ENCODE data around the gene MBD3L3. TPM values are rescaled to one million over a fixed set of nuclear protein-coding genes. Genes with fewer than 3 reads are reported as not detected.
"Not testable (repeated sequence)": the region's sequence is repeated elsewhere in the genome, so short reads cannot be mapped to it uniquely, and the experiment has no call there.

MBD3L3 gene
- total RNA-seq, 1 donor from 2014 or later = not detected

GRCh38 chr19:7054635-7055368, 3.7 kb downstream of the MBD3L3 start:
- H3K4me3 Mint-ChIP-seq (ENCODE audit: unreplicated experiment); H3K4me1 Mint-ChIP-seq (ENCODE audit: unreplicated experiment); H3K9me3 Mint-ChIP-seq (ENCODE audit: unreplicated experiment); DNase-seq (ENCODE audit: extremely low spot score, unreplicated experiment); H3K27ac Mint-ChIP-seq (ENCODE audit: unreplicated experiment); H3K36me3 Mint-ChIP-seq (ENCODE audit: unreplicated experiment); H3K27me3 Mint-ChIP-seq (ENCODE audit: unreplicated experiment): not testable (repeated sequence)

GRCh38 chr19:7052896-7053295, 5.6 kb downstream of the MBD3L3 start:
- H3K27ac Mint-ChIP-seq (ENCODE audit: unreplicated experiment); DNase-seq (ENCODE audit: extremely low spot score, unreplicated experiment); H3K9me3 Mint-ChIP-seq (ENCODE audit: unreplicated experiment); H3K4me1 Mint-ChIP-seq (ENCODE audit: unreplicated experiment); H3K36me3 Mint-ChIP-seq (ENCODE audit: unreplicated experiment); H3K4me3 Mint-ChIP-seq (ENCODE audit: unreplicated experiment); H3K27me3 Mint-ChIP-seq (ENCODE audit: unreplicated experiment): not testable (repeated sequence)

- not testable (repeated sequence) for H3K36me3 Mint-ChIP-seq (ENCODE audit: unreplicated experiment); H3K4me1 Mint-ChIP-seq (ENCODE audit: unreplicated experiment); H3K9me3 Mint-ChIP-seq (ENCODE audit: unreplicated experiment); H3K27ac Mint-ChIP-seq (ENCODE audit: unreplicated experiment); DNase-seq (ENCODE audit: extremely low spot score, unreplicated experiment); H3K27me3 Mint-ChIP-seq (ENCODE audit: unreplicated experiment); H3K4me3 Mint-ChIP-seq (ENCODE audit: unreplicated experiment)
Measured at GRCh38 chr19:7051421-7051820, 7.1 kb downstream of the MBD3L3 start.

- not testable (repeated sequence) for H3K27me3 Mint-ChIP-seq (ENCODE audit: unreplicated experiment); H3K4me3 Mint-ChIP-seq (ENCODE audit: unreplicated experiment); H3K9me3 Mint-ChIP-seq (ENCODE audit: unreplicated experiment); DNase-seq (ENCODE audit: extremely low spot score, unreplicated experiment); H3K4me1 Mint-ChIP-seq (ENCODE audit: unreplicated experiment); H3K27ac Mint-ChIP-seq (ENCODE audit: unreplicated experiment); H3K36me3 Mint-ChIP-seq (ENCODE audit: unreplicated experiment)
Measured at GRCh38 chr19:7049021-7049420, 9.5 kb downstream of the MBD3L3 start, which contains the start of gene MBD3L2. TSS of gene MBD3L2 (plus strand) at chr19:7049321. CDS start at chr19:7049374, 53 bp downstream.

GRCh38 chr19:7041563-7041962, 16.9 kb downstream of the MBD3L3 start:
- not testable (repeated sequence) for H3K4me3 Mint-ChIP-seq (ENCODE audit: unreplicated experiment); H3K36me3 Mint-ChIP-seq (ENCODE audit: unreplicated experiment); H3K9me3 Mint-ChIP-seq (ENCODE audit: unreplicated experiment); DNase-seq (ENCODE audit: extremely low spot score, unreplicated experiment); H3K27ac Mint-ChIP-seq (ENCODE audit: unreplicated experiment); H3K4me1 Mint-ChIP-seq (ENCODE audit: unreplicated experiment); H3K27me3 Mint-ChIP-seq (ENCODE audit: unreplicated experiment)

GRCh38 chr19:7040079-7040478, 18.4 kb downstream of the MBD3L3 start, which contains the start of gene MBD3L4:
TSS of gene MBD3L4 (minus strand) at chr19:7040179. CDS start at chr19:7040144, 35 bp downstream.
- not testable (repeated sequence) for H3K27ac Mint-ChIP-seq (ENCODE audit: unreplicated experiment); H3K4me3 Mint-ChIP-seq (ENCODE audit: unreplicated experiment); H3K4me1 Mint-ChIP-seq (ENCODE audit: unreplicated experiment); H3K9me3 Mint-ChIP-seq (ENCODE audit: unreplicated experiment); H3K36me3 Mint-ChIP-seq (ENCODE audit: unreplicated experiment); DNase-seq (ENCODE audit: extremely low spot score, unreplicated experiment); H3K27me3 Mint-ChIP-seq (ENCODE audit: unreplicated experiment)

- not testable (repeated sequence) for H3K4me3 Mint-ChIP-seq (ENCODE audit: unreplicated experiment); H3K27me3 Mint-ChIP-seq (ENCODE audit: unreplicated experiment); H3K4me1 Mint-ChIP-seq (ENCODE audit: unreplicated experiment); DNase-seq (ENCODE audit: extremely low spot score, unreplicated experiment); H3K27ac Mint-ChIP-seq (ENCODE audit: unreplicated experiment); H3K36me3 Mint-ChIP-seq (ENCODE audit: unreplicated experiment); H3K9me3 Mint-ChIP-seq (ENCODE audit: unreplicated experiment)
Measured at GRCh38 chr19:7030278-7030677, 28.2 kb downstream of the MBD3L3 start, which contains the start of gene MBD3L5. TSS of gene MBD3L5 (plus strand) at chr19:7030578. CDS start at chr19:7030612, 34 bp downstream.

- not testable (repeated sequence) for H3K4me1 Mint-ChIP-seq (ENCODE audit: unreplicated experiment); H3K27ac Mint-ChIP-seq (ENCODE audit: unreplicated experiment); H3K36me3 Mint-ChIP-seq (ENCODE audit: unreplicated experiment); H3K9me3 Mint-ChIP-seq (ENCODE audit: unreplicated experiment); DNase-seq (ENCODE audit: extremely low spot score, unreplicated experiment); H3K4me3 Mint-ChIP-seq (ENCODE audit: unreplicated experiment); H3K27me3 Mint-ChIP-seq (ENCODE audit: unreplicated experiment)
Measured at GRCh38 chr19:7028790-7029189, 29.7 kb downstream of the MBD3L3 start.

- H3K4me3 Mint-ChIP-seq (ENCODE audit: unreplicated experiment); H3K36me3 Mint-ChIP-seq (ENCODE audit: unreplicated experiment); H3K27me3 Mint-ChIP-seq (ENCODE audit: unreplicated experiment); H3K4me1 Mint-ChIP-seq (ENCODE audit: unreplicated experiment); H3K27ac Mint-ChIP-seq (ENCODE audit: unreplicated experiment); DNase-seq (ENCODE audit: extremely low spot score, unreplicated experiment); H3K9me3 Mint-ChIP-seq (ENCODE audit: unreplicated experiment): not testable (repeated sequence)
Measured at GRCh38 chr19:7021331-7021730, 37.1 kb downstream of the MBD3L3 start, which contains the start of gene MBD3L2B. TSS of gene MBD3L2B (minus strand) at chr19:7021431. CDS start at chr19:7021397, 34 bp downstream.

Measured in osteocyte (in vitro differentiated cells).